HCT116 (cell line): ENCODE data around the gene GPR107. TPM values are rescaled to one million over a fixed set of nuclear protein-coding genes. Genes with fewer than 3 reads are reported as not detected.

Experiments
- ATAC-seq: fragments of 200-7000 bp; cut with Tn5 transposase; 2 replicates; pipeline ENCODE4 v1.9.1; 2020; ENCODE audit warnings: mild to moderate bottlenecking, moderate library complexity
- BruUV-seq: library from RNA; stranded (reverse); fragments of 400-500 nt; replicated peaks from 2 replicates; lab custom pipeline; 2021; lab: Mats Ljungman, UMichigan
- CTCF ChIA-PET: fragments of 300-600 bp; sonication (Branson Sonifier 250); formaldehyde crosslinking; loops from one replicate; lab custom pipeline; 2021; ENCODE audit warnings: antibody characterized with exemption; lab: Charles Lee
- POLR2A ChIA-PET: fragments of 300-600, 350-600 bp; sonication (Branson Sonifier 250); formaldehyde crosslinking; loops from one replicate; lab custom pipeline; 2021; ENCODE audit warnings: antibody characterized with exemption; lab: Charles Lee
- RAD21 ChIA-PET, 2 experiments: fragments of 300-600 bp; sonication (Branson Sonifier 250); formaldehyde crosslinking; loops; one replicate each; lab custom pipeline; 2023; ENCODE audit warnings: low total read pairs in 2 of 2; ENCODE audit not compliant: uncharacterized antibody in 2 of 2, unreplicated experiment in 2 of 2, low non-redundant PET in 1 of 2; lab: Charles Lee
- DNase-seq: peaks from one replicate; pipeline ENCODE4 v3.0.0-alpha.2; 2010; ENCODE audit warnings: low read depth, low spot score
- H2AFZ ChIP-seq: fragments of 200-600 bp; shearing (Covaris generic), sonication (generic); 2 replicates; pipeline ENCODE4 v1.6.1; 2017; ENCODE audit warnings: low read depth, mixed run types, mixed read lengths, antibody characterized with exemption, low read length; ENCODE audit not compliant: poor library complexity, severe bottlenecking
- H3K27ac ChIP-seq: 2 replicates; pipeline ENCODE4 v1.5.1; 2012; ENCODE audit warnings: low read depth, low read length
- H3K27me3 ChIP-seq: fragments of 200-600 bp; sonication (generic); 2 replicates; pipeline ENCODE4 v1.6.1; 2016; ENCODE audit warnings: mixed run types, low read length, mixed read lengths; ENCODE audit not compliant: insufficient read depth
- H3K36me3 ChIP-seq, 2 experiments: fragments of 200-500 bp in 1 of 2; fragments of 200-600 bp in 1 of 2; sonication (Bioruptor generic) in 1 of 2; sonication (generic) in 1 of 2; 2 replicates each; pipeline versions ENCODE4 v1.5.1 to v1.6.1; 2014 to 2016; ENCODE audit warnings: low read length in 2 of 2, inconsistent platforms in 1 of 2, mixed read lengths in 1 of 2, mixed run types in 1 of 2; ENCODE audit not compliant: insufficient read depth in 2 of 2, control insufficient read depth in 1 of 2
- H3K4me1 ChIP-seq, 2 experiments: fragments of 200-600 bp in 1 of 2; sonication (generic) in 1 of 2; 2 replicates each; pipeline versions ENCODE4 v1.5.1 to v1.6.1; 2012 to 2017; ENCODE audit warnings: low read length in 2 of 2, inconsistent platforms in 1 of 2, mild to moderate bottlenecking in 1 of 2, mixed read lengths in 1 of 2, mixed run types in 1 of 2, moderate library complexity in 1 of 2; ENCODE audit not compliant: insufficient read depth in 2 of 2, control insufficient read depth in 1 of 2
- H3K4me2 ChIP-seq: fragments of 200-600 bp; sonication (generic); 2 replicates; pipeline ENCODE4 v1.6.1; 2017; ENCODE audit warnings: mixed run types, low read length, mixed read lengths
- H3K4me3 ChIP-seq, 2 experiments: fragments of 200-600 bp in 1 of 2; sonication (generic) in 1 of 2; replicated peaks in 1 of 2; 2 replicates each; pipeline ENCODE4 v1.5.1; 2011 to 2016; ENCODE audit warnings: low read length in 2 of 2, control low read depth in 1 of 2, low read depth in 1 of 2, mild to moderate bottlenecking in 1 of 2, mixed read lengths in 1 of 2, mixed run types in 1 of 2
- H3K79me2 ChIP-seq: fragments of 200-600 bp; sonication (generic); 2 replicates; pipeline ENCODE4 v1.6.1; 2017; ENCODE audit warnings: mild to moderate bottlenecking, mixed run types, low read length, moderate library complexity, mixed read lengths; ENCODE audit not compliant: insufficient read depth
- H3K9ac ChIP-seq: fragments of 200-600 bp; sonication (generic); 2 replicates; pipeline ENCODE4 v1.6.1; 2016; ENCODE audit warnings: low read length, mixed read lengths
- H3K9me2 ChIP-seq: fragments of 200-600 bp; sonication (generic), shearing (Covaris generic); 2 replicates; pipeline ENCODE4 v1.6.1; 2017; ENCODE audit warnings: mixed run types, mild to moderate bottlenecking, moderate library complexity; ENCODE audit not compliant: insufficient read depth
- H3K9me3 ChIP-seq, 2 experiments: fragments of 200-500 bp in 1 of 2; fragments of 200-600 bp in 1 of 2; sonication (Bioruptor generic) in 1 of 2; sonication (generic) in 1 of 2; 2 replicates each; pipeline ENCODE4 v1.6.1; 2014 to 2017; ENCODE audit warnings: low read length in 2 of 2, mixed read lengths in 2 of 2, inconsistent platforms in 1 of 2, low read depth in 1 of 2, mild to moderate bottlenecking in 1 of 2, mixed run types in 1 of 2, moderate library complexity in 1 of 2; ENCODE audit not compliant: control insufficient read depth in 1 of 2, insufficient read depth in 1 of 2
- H4K20me1 ChIP-seq: fragments of 200-600 bp; sonication (generic), shearing (Covaris generic); 2 replicates; pipeline ENCODE4 v1.6.1; 2017; ENCODE audit warnings: mixed run types, mild to moderate bottlenecking, moderate library complexity; ENCODE audit not compliant: insufficient read depth
- SP1 ChIP-seq: IDR thresholded peaks from 2 replicates; pipeline ENCODE4 v1.6.1; 2012; ENCODE audit warnings: low read depth
- TCF7L2 ChIP-seq: IDR thresholded peaks from 2 replicates; pipeline ENCODE4 v1.7.0; 2011; ENCODE audit warnings: borderline replicate concordance, inconsistent platforms; ENCODE audit not compliant: insufficient read depth, insufficient read length; ENCODE audit errors: extremely low read depth
- intact Hi-C: fragments of 100-400 bp; cut with micrococcal nuclease; formaldehyde crosslinking; loops from 2 replicates; pipeline ENCODE4 v1.10.0; 2022
- total RNA-seq: library from RNA; stranded (reverse); gene quantifications from one replicate; pipeline ENCODE4 v1.2.1, GENCODE V29; 2021; ENCODE audit not compliant: unreplicated experiment

Gene GPR107
- total RNA-seq, 1 experiment from 2014 or later: 32.5 TPM

DNA sequence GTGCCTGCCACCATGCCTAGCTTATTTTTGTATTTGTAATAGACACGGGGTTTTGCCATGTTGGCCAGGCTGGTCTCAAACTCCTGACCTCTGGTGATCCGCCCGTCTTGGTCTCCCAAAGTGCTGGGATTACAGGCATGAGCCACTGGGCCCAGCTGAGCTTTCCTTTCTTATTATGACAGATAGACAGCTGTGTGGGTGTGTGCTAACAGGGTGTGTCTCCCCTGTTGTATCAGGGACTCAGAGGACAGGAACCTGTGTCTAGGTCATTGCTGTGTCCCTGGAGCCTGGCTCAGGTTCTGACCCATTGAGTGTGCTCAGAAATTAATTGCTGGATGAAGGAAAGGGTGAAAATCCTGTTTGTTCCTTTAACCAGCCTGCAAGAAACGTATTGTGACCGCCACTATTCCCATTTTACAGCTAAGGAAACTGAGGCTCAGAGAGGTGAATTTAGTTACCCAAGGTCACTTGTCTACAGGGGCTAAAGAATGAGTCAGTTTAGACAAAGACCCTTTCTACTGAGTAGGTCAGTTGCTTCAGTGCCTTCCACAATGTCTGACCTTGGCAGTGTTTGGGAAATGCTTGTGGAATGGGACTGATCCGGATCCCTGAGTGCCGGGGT is 135.3 kb downstream of the GPR107 start:
- RAD21 ChIA-PET: no interaction called here
- peaks cover 15 to 44% of the 10 kb centered on the region in 2 experiments for H3K4me1 ChIP-seq
- peaks cover 96% of the 10 kb centered on the region for H3K79me2 ChIP-seq
- H3K9me2 ChIP-seq: no peaks in the 10 kb centered on the region
- no peak for ATAC-seq
- no peak for DNase-seq
- BruUV-seq: no TSS peak
- intact Hi-C loops: no loop called here
- CTCF ChIA-PET: no interaction called here
- H2AFZ ChIP-seq: no peak overlapping the region
- no peak for TF ChIP-seq TCF7L2
- no peak for TF ChIP-seq SP1
- no peak overlapping the region for H3K9ac ChIP-seq
- H3K27ac ChIP-seq: no peak overlapping the region
- H3K9me3 ChIP-seq: no peaks in the 10 kb centered on the region
- no peak overlapping the region for H3K4me3 ChIP-seq
- no peaks in the 10 kb centered on the region for H3K36me3 ChIP-seq
- peaks cover 9% of the 10 kb centered on the region; the same call in 1 of the 2 replicates for H4K20me1 ChIP-seq
- H3K27me3 ChIP-seq: no peaks in the 10 kb centered on the region
- peak overlapping the region; percentile 86; the same call in 1 of the 2 replicates for H3K4me2 ChIP-seq
- POLR2A ChIA-PET: no interaction called here

Other genes starting within 250 kb of the GPR107 start
- 24.4 TPM for gene TOR1A, start 229.8 kb upstream of the GPR107 start, total RNA-seq
- gene C9orf78, start 218.6 kb upstream of the GPR107 start, total RNA-seq: 41.4 TPM
- 16.8 TPM for gene USP20, start 218.4 kb upstream of the GPR107 start, total RNA-seq
- gene FNBP1, start 10.7 kb upstream of the GPR107 start, total RNA-seq: 25.0 TPM
- gene NCS1, start 118.5 kb downstream of the GPR107 start, total RNA-seq: 68.7 TPM
- gene HMCN2, start 211.9 kb downstream of the GPR107 start, total RNA-seq: 0.22 TPM